IPS DF 19.7 (cell line): ENCODE measurements around the gene NUBP2.
"Not testable (repeated sequence)": the region's sequence is repeated elsewhere in the genome, so short reads cannot be mapped to it uniquely, and the experiment has no call there.

Experiments used
- DNase-seq: peaks from one replicate; pipeline ENCODE4 v3.0.0-alpha.2; 2013; ENCODE audit warnings: low read depth, low spot score

The NUBP2 gene

DNA sequence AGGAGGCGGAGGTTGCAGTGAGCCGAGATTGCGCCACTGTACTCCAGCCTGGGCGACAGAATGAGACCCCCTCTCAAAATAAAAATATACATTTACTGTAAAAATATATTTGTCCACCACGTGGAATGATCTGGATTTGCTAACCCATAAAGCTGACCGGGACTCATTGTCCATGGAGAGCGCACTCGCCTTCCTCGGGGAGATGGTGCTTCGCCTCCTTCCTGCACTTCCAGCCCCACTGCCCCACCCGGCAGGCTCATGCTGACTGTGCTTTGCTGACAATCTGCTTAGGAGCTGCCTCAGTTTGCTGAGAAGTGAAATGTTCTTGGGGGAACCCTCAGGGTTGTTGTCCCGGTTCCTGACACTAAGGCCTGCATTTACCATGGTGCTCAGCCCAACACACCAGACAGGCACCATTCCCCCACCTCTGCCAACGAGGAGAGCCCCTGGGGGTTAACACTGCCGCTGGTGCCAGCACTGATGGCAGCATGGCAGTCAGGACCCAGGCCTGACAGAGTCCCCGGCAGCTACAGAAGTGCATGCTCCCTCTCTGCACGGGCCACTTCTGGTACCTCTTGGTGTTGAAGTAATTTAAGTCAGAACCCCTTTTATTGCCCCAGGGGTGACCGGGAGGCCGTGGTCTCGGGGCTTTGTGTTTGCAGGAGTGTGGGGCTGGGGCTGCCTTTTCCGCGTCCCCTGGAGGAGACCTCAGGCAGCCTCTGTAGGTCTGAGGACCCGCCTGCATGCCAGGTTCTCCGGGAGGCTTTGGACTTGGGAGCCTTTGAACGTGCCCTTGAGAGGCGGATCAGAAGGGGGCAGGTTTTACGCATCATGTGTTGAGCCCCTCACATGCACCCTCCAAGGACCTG lies 2.5 kb downstream of the NUBP2 start:
- DNase-seq, result no peak

DNA sequence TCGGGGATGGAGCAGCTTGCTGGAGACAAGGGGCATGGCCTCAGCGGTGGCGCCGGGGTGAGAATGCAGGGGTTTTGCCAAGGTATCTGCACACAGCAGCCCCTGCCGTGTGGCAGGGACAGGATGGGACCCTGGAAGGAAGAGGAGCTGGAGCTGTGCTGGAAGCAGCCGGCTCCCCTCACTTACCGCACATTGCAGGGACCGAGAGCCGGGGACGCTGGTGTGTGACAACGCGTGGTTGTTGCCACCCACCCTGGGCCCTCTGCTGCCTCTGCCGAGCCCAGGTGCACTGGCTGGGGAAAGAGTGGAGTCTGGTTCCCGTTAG lies 3.0 kb downstream of the NUBP2 start:
- no peak for DNase-seq

DNA sequence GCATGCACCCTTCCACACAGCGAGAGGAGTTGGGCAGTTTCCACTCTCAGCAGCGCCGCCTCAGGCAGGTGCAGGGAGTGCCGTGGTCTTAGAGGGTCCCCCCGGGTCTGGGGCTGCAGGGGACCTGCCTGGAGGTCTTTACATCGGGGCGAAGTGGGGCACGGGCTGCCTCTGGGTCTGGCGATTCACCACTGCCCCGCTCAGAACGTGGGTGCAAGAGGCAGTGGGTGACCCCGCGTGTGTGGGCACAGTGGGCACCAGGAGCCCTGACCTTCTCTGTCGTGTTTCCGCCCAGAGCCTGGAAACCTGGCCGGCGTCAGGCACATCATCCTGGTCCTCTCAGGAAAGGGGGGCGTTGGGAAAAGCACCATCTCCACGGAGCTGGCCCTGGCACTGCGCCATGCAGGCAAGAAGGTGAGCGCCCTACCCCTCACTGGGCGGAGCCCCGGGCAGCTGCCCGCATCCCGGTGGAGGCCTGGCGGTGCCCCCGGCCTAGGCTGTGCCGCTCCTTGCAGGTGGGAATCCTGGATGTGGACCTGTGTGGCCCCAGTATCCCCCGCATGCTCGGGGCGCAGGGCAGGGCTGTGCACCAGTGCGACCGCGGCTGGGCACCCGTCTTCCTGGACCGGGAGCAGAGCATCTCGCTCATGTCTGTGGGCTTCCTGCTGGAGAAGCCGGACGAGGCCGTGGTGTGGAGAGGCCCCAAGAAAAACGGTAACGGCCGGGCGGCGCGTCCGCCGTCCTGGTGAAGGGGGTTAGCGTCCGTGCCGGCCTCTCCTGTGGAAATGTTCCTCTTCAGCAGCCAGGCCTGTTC lies 3.7 kb downstream of the NUBP2 start:
- DNase-seq, result no peak

DNA sequence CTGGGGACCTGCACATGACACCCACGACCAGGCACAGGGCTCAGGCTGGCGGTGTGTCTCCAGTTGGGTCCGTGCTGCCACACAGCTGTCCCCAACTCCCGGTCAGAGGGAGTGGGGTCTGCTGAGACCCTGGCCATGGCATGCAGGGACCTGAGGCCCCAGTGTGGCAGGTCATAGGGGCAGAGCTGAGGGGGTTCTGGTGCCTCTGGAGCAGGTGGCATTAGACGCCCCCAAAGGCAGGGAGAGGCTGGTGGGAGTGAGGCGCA lies 4.2 kb downstream of the NUBP2 start:
- no peak for DNase-seq

DNA sequence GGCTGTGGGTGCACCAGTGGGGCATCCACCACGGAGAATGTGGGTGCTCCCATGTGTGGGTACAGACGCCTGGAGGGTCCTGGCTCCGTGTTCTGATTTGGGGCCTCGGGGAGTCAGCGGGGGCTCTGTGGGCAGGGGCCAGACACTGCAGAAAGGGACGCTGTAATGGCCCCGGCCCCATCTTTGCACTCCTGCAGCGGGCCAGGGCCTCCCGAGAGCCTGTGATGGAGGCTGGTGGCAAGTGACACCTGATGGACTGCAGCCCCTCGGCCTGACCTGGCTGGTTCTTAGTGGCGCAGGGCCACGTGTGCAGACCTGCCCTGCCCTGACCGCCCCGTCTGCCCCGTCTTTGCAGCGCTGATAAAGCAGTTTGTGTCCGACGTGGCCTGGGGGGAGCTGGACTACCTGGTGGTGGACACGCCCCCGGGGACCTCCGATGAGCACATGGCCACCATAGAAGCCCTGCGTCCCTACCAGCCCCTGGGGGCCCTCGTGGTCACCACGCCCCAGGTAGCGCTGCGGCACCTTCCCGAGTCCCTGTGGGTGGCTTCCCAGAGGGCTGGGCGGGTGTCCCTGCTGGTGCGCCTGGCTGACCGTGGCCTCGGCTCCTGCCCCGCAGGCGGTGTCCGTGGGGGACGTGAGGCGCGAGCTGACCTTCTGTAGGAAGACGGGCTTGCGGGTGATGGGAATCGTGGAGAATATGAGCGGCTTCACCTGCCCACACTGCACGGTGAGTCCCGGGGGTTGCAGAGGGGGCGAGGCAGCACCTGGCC lies 4.7 kb downstream of the NUBP2 start:
- DNase-seq, result no peak

DNA sequence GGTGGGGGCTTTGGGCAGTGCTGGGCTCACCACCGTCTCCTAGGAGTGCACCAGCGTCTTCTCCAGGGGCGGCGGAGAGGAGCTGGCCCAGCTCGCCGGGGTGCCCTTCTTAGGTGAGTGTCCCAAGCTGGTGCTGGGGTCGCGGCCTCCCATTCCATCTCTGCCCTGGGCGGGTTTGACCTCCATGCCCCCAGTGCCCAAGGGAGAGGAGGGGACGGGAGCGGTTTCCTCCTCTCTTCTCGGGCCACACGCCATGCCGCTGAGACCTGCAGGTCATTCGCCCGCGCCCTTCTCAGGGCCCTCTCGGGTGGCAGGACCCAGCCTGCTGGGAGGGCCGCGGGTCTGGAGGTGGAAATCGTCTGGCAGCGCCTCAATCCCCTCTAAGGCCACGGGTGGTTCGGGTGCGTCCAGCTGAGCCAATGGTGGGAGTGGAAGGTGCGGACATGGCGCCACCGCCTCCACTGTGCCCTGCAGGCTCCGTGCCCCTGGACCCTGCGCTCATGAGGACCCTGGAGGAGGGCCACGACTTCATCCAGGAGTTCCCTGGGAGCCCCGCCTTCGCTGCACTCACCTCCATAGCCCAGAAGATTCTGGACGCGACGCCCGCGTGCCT lies 5.4 kb downstream of the NUBP2 start:
- DNase-seq, result no peak

DNA sequence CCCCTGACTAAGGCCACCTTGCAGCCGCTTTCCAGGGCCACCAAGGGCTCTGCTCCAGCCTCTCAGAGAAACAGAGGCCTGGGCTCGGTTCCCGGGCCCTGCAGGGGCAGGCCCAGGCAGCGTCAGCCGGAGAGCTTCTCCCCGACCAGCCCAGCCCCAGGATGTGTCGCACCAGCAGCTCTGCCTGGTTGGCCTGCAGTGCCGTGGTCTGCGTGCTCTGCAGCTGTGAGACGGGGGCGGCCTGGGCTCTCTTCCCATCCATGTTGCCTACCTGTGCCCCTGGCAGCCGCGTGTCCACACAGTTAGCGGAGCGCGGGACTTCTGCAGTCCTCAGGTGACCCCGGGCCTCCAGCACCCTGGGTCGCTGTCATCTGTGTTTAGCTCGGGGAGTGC lies 5.9 kb downstream of the NUBP2 start:
- no peak for DNase-seq

DNA sequence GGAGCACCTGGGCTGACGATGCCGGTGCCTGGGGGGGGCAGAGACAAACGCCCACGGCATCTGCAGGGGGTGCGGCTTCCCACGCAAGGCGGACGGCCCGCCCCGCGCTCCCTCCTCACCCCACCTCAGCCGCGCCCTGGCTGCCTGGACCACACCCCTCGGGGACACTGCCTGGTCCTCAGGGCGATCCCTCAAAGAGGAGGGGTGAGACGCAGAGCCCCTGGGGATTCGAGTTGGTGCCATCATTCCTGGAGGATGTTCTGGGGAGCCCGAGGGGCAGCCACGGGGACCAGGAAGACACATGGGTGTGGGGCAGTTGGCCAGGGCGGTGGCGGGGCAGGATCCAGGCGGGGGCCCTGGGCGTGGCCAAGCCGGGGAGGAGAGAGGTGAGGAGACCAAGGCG lies 6.9 kb downstream of the NUBP2 start:
- DNase-seq, result no peak

DNA sequence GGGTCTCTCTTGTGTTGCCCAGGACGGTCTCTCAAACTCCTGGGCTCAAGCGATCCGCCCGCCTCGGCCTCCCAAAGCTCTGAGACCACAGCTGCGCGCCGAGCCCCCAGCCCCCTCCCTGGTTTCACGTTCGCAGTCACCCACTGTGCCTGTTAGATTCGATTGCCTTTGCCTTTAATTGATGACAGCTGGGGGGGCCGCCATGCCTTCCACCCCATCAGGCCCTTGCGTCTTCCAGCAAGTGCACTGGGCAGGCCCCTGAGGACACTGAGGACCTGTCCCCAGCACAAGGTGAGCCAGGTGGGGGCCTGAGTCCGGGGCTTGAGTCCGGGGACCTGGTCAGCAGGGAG lies 7.5 kb downstream of the NUBP2 start:
- DNase-seq, result no peak

DNA sequence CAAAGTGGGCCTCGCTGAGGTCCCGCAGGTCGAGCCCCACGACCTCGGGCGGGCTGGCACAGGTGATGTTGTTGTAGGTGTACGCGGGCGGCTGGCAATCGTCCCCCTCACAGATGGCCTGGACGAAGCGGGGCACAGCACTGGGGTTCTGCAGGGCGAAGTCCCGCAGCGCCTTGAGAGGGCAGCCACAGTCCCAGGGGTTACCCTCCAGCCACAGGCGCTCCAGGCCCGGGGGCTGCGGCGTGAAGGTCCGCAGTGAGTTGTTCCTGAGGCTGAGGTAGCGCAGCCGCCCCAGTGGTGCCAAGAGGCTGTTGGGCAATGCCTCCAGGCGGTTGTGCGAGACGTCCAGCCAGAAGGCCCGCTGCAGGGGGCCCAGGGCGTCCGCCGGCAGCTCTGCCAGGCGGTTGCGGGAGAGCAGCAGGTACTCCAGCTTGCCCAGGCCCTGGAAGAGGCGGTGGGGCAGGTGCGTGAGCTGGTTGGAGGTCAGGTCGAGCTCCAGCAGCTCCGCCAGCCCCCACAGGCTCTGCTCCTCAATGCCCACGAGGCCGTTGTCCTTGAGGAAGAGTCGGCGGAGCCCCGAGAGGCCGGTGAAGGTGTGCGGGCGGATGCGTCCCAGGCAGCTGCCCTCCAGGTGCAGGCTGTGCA lies 8.0 kb downstream of the NUBP2 start:
- DNase-seq, result no peak

DNA sequence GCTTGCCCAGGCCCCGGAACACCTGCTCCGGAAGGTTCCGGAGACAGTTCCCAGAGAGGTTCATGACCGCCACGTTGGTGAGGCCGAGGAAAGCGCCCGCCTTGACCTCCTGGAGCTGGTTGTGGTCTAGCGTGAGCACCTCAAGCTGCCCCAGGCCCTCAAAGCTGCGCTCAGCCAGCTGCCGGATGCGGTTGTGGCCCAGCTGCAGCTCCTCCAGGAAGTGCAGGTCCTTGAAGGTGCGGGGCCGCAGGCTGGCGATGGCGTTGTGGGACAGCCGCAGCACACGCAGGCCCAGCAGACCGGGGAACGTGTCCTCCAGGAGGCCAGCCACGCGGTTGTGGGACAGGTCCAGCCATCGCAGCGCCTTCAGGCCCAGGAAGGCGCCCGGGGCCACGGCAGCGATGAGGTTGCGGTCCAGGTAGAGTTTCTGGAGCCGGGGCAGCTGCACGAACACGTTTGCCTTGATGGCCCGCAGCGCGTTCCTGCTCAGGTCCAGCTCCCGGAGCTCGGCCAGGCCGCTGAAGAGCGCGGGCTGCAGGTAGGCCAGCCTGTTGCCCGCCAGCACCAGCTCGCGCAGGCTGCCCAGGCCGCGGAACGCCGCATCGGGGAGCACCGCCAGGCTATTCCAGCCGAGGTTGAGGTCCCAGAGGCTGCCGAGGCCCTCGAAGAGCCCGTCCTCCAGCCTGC lies 8.6 kb downstream of the NUBP2 start:
- DNase-seq, result no peak

DNA sequence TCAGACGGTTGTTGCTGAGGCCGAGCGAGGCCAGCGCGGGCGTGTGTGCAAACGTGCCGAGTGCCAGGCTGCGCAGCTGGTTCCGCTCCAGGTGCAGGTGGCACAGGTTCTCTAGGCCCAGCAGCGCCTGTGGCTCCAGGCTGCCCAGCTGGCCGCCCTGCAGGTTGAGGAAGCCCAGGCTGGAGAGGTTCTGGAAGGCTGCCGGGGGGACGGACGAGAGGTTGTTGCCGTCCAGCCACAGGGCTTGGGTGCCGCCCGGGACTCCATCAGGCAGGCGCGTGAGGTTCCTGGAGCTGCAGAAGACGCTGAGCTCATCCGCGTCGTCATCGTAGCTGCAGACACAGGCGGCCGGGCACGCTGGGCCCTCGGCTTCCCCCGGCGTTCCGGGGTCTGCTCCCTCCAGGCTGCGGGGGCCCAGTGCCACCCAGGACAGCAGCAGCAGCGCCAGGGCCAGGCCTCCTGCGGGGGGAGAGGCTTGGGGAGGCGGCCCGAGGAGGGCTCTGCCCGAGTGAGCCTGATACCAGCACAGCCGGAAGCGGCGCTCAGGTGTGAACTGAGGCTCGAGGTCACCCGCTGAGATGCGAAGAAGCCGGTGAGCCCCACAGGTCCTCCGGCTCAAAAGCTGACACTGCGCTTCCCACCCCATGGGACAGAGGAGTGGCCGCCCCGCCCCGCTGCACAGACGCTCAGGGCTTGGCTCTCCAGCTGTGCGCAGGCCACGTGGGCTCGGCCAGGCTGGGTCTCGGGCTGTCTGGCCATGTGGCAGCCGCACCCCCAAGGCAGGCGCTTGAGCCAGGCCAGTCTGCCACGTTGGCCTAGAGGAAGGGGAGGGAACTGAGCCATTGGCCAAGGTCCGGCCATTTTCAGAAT lies 9.4 kb downstream of the NUBP2 start:
- no peak for DNase-seq

DNA sequence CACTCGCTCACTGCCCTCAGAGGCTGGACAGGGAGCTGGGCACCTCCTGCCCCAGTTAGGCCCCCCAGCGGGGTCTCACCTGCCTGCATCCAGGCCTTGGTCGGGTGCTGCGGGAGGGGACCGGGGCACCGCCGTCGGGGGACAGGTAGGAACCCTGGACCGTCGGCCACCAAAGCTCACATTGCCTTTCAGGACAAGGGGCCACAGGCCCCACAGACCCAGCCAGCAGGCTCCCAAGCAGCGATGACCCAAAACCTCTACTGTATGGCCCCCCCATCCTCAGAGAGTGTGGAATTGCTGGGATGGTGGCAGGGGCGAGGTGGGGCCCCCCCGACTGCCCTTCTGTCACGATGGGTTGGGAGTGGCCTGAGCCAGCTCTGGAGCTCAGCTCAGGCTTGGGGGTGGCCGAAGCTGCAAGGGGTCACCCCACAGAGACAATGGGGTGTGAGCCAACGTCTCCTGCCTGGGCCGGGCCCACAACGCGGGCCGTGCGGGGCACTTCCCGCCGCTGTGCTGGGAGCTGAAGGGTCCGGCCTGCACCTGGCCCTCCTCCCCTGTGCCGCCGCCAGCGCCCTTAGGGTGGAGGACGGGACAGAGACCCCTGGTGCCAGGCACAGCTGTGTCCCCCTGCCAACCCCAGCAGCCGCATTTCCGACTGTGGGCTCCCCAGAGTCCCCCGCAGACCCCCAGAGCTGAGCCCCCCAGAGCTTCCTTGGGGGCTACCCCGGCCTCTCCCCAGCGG lies 10.2 kb downstream of the NUBP2 start:
- no peak for DNase-seq

DNA sequence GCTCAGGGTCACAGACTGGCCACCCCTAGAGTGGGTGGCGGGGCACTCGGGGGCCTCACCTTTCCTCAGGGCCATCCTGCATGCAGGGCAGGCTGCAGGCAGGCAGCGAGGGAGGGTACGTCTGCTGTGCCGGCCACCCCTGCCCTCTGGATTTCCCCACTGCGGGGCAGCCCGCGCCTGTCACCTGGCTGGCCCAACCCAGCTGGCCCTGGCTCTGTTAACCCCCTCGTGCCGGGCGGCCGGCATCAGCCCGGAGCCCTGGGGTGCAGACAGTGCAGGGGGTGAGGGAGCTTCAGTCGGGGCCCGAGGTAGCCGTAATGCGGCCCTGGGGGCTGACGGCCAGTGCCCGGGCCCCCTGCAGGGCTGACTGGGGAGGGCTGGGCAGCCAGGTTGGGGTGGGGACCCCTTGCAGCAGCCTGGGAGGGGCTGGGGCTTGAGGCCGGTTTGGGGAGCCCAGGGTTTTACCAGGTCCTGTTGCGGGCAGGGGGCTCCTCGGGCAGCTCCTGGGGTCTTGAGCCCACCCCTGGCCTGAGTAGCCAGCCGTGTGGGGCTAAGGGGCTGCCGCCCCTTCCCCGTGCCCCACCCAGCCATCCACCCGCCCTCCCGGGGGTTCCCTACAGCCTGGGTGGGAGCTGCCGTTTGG lies 10.9 kb downstream of the NUBP2 start, which contains the start of gene IGFALS:
Gene IGFALS (minus strand): TSS at position 128 of the 643 bp plus-strand sequence. CDS start 53 bp downstream, at position 75.
- DNase-seq, result no peak

DNA sequence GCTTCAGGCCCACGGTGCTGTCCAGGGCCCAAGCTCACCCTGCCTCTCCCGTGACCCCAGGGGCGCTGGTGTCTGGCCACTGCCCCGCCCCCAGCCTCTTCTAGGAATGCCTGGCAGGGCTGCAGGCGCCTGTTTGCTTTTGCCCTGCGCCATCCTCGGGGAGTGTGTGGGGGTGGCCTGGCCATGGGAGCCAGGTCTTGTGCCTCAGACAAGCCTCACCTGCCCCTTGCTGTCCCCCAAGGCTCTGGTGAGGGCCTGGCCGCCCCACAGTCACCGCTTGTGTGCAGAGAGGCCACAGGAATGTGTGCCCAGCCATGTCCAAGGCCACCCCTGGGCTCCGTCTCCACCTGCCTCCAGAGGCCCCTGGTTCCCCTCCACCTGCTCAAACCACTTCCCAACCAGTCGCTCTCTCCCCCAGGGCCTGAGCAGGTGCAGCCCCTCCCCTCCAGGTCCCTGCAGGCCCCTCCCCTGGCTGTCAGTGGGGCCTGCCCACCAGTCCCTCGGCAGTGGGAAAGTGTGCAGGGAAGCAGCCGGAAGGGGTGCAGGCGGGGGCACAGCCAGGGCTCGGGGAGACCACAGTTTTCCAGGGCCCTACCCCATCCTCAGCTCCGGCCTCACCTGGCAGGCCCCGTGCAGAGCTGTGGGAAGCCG lies 11.6 kb downstream of the NUBP2 start:
- no peak for DNase-seq

DNA sequence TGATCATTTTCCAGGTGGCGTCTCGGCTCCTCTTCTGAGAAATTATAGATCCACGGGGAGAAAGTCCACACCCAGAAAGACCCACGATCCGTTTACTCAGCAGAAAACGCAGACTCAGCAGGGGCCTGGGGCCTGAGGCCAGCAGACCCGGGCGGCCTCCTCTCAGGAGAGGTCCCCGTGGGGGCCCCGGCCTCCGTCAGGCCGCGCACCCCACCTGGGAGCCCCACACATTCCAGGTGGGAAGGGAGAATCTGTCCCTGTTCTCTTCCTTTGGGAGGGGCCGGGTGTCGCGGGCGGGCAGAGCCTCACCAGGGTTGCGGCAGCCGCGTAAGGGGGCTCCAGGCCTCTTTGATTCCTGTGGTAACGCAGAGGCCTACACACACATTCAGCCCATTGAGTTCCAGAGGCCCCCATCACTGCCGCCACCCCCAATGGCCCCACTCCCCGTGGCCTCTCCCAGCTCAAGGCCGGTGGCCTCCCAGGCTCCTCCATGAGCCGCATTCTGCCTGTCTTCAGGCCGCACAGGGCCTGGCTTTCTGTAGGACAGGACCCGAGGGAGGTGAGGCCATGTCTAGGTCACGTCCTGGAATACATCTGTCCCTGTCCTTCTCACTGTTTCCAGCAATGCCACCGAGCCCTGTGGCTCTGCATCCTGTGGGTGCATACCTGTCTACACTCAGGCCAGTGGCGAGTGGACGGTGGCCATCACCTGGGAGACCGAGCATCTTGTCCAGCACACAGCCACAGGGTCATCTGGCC lies 12.3 kb downstream of the NUBP2 start:
- no peak for DNase-seq

DNA sequence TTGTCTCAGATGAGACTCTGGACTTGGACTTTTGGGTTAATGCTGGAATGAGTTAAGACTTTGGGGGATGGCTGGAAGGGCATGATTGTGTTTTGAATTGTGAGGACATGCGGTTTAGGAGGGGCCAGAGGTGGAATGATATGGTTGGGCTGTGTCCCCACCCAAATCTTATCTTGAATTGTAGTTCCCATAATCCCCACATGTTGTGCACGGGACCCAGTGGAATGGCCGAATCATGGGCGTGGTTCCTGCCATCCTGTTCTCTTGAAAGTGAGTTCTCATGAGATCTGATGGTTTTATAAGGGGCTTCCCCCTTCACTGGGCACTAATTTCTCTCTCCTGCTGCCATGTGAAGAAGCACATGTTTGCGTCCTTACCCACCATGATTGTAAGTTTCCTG lies 16.5 kb downstream of the NUBP2 start:
- DNase-seq, result not testable (repeated sequence)

DNA sequence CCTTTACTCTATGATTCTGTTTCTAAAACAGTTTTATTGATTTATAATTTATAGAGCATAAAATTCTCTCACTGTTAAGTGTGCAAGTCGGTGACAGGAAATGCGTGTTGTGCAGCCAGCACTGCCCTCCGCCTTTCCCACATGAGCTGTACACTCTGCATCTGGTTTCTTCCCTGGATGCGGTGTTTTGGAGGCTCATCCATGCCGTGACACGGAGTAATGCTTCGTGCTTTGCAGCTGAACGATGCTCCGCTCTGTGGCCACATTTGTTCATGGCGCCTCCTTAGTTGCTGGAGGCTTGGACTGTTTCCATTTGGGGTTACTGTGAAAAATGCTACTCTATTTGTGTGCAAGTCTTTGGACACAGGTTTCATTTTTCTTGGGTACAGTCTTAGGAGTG lies 17.9 kb downstream of the NUBP2 start:
- no peak for DNase-seq
